ENCODE results near the gene ADAMTSL3.

DNA sequence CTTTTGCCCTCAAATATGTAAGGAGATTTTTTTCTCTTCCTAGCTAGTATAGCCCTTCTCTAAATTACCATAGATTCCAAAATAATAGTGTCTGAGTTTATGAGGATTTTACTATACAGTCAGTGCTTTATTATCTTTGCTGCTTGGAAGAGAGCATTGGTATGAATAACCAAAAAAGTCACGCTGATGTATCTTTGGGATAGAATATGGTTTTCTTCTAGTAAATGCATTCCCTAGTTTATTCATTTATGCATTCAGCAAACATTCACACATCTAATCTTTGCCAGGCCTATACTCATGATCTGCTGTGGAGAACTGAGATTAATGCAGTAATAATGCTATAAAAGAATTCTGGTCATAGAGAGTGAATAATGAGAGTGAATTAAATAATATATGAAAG is 356.3 kb downstream of the ADAMTSL3 start:
- TF ChIP-seq POLR2A (IDR thresholded peaks at IDR 0.05) (no peak), EP300 (IDR thresholded peaks at IDR 0.05; ENCODE audit: low read depth) (no peak), POLR2AphosphoS5 (IDR thresholded peaks at IDR 0.05) (no peak)
- TF ChIP-seq, protein P1, sequence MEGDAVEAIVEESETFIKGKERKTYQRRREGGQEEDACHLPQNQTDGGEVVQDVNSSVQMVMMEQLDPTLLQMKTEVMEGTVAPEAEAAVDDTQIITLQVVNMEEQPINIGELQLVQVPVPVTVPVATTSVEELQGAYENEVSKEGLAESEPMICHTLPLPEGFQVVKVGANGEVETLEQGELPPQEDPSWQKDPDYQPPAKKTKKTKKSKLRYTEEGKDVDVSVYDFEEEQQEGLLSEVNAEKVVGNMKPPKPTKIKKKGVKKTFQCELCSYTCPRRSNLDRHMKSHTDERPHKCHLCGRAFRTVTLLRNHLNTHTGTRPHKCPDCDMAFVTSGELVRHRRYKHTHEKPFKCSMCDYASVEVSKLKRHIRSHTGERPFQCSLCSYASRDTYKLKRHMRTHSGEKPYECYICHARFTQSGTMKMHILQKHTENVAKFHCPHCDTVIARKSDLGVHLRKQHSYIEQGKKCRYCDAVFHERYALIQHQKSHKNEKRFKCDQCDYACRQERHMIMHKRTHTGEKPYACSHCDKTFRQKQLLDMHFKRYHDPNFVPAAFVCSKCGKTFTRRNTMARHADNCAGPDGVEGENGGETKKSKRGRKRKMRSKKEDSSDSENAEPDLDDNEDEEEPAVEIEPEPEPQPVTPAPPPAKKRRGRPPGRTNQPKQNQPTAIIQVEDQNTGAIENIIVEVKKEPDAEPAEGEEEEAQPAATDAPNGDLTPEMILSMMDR (IDR thresholded peaks at IDR 0.05), result no peak

Measured in transverse colon (tissue), 4 donors.